ENCODE measurements around the gene HIVEP1. TPM values are rescaled to one million over a fixed set of nuclear protein-coding genes. Genes with fewer than 3 reads are reported as not detected.

HIVEP1 gene
- total RNA-seq, 1 donor from 2014 or later, result 25.7 TPM

GRCh38 chr6:11969092-11969491 lies 43.0 kb upstream of the HIVEP1 start:
- ATAC-seq (no peak), DNase-seq (no peak)
- Histone ChIP-seq H3K9me3 (no peaks in the 10 kb centered on the region), H3K36me3 (no peaks in the 10 kb centered on the region), H3K27ac (no peak overlapping the region), H3K27me3 (no peaks in the 10 kb centered on the region), H3K4me1 (no peaks in the 10 kb centered on the region), H3K4me3 (no peak overlapping the region)
- TF ChIP-seq CTCF (IDR thresholded peaks at IDR 0.05), result no peak
- intact Hi-C loops (cut with DNase I), result no loop called here

GRCh38 chr6:11970114-11970513 lies 42.0 kb upstream of the HIVEP1 start:
- H3K9me3 ChIP-seq, result no peaks in the 10 kb centered on the region
- no peak for ATAC-seq
- H3K4me1 ChIP-seq, result no peaks in the 10 kb centered on the region
- H3K27me3 ChIP-seq, result no peaks in the 10 kb centered on the region
- H3K27ac ChIP-seq, result no peak overlapping the region
- no peak for DNase-seq
- no peaks in the 10 kb centered on the region for H3K36me3 ChIP-seq
- no peak for TF ChIP-seq CTCF (IDR thresholded peaks at IDR 0.05)
- intact Hi-C loops (cut with DNase I), result no loop called here
- no peak overlapping the region for H3K4me3 ChIP-seq

- DNase-seq (no peak), ATAC-seq (no peak)
- no peaks in the 10 kb centered on the region for H3K9me3 ChIP-seq
- H3K36me3 ChIP-seq, result no peaks in the 10 kb centered on the region
- intact Hi-C loops (cut with DNase I), result no loop called here
- H3K27ac ChIP-seq, result no peak overlapping the region
- no peak overlapping the region for H3K4me3 ChIP-seq
- H3K4me1 ChIP-seq, result no peaks in the 10 kb centered on the region
- no peaks in the 10 kb centered on the region for H3K27me3 ChIP-seq
- no peak for TF ChIP-seq CTCF (IDR thresholded peaks at IDR 0.05)
These were observed 41.0 kb upstream of the HIVEP1 start for GRCh38 chr6:11971154-11971553.

GRCh38 chr6:11972270-11972669 lies 39.8 kb upstream of the HIVEP1 start:
- H3K9me3 ChIP-seq, result no peaks in the 10 kb centered on the region
- no peaks in the 10 kb centered on the region for H3K27me3 ChIP-seq
- H3K4me3 ChIP-seq, result no peak overlapping the region
- intact Hi-C loops (cut with DNase I), result no loop called here
- TF ChIP-seq CTCF (IDR thresholded peaks at IDR 0.05), result no peak
- H3K36me3 ChIP-seq, result no peaks in the 10 kb centered on the region
- no peak overlapping the region for H3K27ac ChIP-seq
- no peaks in the 10 kb centered on the region for H3K4me1 ChIP-seq
- no peak for ATAC-seq
- no peak for DNase-seq

GRCh38 chr6:11972806-11973205 lies 39.3 kb upstream of the HIVEP1 start:
- DNase-seq (no peak), ATAC-seq (no peak)
- TF ChIP-seq CTCF (IDR thresholded peaks at IDR 0.05), result no peak
- Histone ChIP-seq H3K27ac (no peak overlapping the region), H3K27me3 (no peaks in the 10 kb centered on the region), H3K9me3 (no peaks in the 10 kb centered on the region), H3K36me3 (no peaks in the 10 kb centered on the region), H3K4me1 (no peaks in the 10 kb centered on the region), H3K4me3 (no peak overlapping the region)
- intact Hi-C loops (cut with DNase I), result no loop called here

- H3K27ac ChIP-seq, result no peak overlapping the region
- ATAC-seq (no peak), DNase-seq (no peak)
- H3K9me3 ChIP-seq, result no peaks in the 10 kb centered on the region
- no peak overlapping the region for H3K4me3 ChIP-seq
- no peaks in the 10 kb centered on the region for H3K27me3 ChIP-seq
- H3K36me3 ChIP-seq, result no peaks in the 10 kb centered on the region
- no peaks in the 10 kb centered on the region for H3K4me1 ChIP-seq
- intact Hi-C loops (cut with DNase I), result no loop called here
- no peak for TF ChIP-seq CTCF (IDR thresholded peaks at IDR 0.05)
These were observed 38.9 kb upstream of the HIVEP1 start for GRCh38 chr6:11973238-11973637.

Measured in upper lobe of right lung (tissue), 1 donor.